Activated CD4-positive, alpha-beta T cell treated with anti-CD3 and anti-CD28 coated beads for 48 hours (primary cell): Measurements from ENCODE around the gene GPR162.
"Not testable (repeated sequence)": the region's sequence is repeated elsewhere in the genome, so short reads cannot be mapped to it uniquely, and the experiment has no call there.

ENCODE experiments used
- DNase-seq: peaks from one replicate; pipeline ENCODE4 v3.0.0-alpha.2; 2020

The GPR162 gene

GRCh38 chr12:6861391-6861790 is 39.8 kb downstream of the GPR162 start:
- no peak for DNase-seq

- DNase-seq: no peak
Measured at GRCh38 chr12:6863033-6863432, 41.4 kb downstream of the GPR162 start.

DNA sequence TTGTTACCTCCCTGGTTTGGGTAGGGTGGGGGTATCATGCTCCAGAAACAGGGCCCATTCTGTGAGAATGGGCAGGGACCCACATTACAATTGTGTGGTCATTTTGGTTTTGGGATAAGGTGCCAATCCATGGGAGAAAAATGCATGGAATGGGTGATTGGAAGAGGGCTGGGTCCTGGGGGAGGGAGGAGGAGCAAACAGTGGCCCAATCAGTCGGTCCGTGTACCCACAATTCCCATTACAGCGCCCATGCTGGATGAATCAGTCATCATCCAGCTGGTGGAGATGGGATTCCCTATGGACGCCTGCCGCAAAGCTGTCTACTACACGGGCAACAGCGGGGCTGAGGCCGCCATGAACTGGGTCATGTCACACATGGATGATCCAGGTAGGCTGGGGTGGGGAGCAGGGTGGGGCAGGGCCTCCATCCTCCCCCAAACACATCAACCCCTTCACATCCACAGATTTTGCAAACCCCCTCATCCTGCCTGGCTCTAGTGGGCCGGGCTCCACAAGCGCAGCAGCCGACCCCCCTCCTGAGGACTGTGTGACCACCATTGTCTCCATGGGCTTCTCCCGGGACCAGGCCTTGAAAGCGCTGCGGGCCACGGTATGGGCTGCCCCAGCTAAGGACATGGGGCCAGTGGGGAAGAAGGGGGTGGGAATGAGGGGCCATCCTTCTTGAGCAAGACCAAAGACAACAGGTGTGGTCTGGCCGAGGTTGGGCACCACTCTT is 42.1 kb downstream of the GPR162 start:
- no peak for DNase-seq

GRCh38 chr12:6865307-6865706 is 43.7 kb downstream of the GPR162 start:
- not testable (repeated sequence) for DNase-seq

GRCh38 chr12:6866163-6866919 is 44.7 kb downstream of the GPR162 start:
- DNase-seq: no peak

DNA sequence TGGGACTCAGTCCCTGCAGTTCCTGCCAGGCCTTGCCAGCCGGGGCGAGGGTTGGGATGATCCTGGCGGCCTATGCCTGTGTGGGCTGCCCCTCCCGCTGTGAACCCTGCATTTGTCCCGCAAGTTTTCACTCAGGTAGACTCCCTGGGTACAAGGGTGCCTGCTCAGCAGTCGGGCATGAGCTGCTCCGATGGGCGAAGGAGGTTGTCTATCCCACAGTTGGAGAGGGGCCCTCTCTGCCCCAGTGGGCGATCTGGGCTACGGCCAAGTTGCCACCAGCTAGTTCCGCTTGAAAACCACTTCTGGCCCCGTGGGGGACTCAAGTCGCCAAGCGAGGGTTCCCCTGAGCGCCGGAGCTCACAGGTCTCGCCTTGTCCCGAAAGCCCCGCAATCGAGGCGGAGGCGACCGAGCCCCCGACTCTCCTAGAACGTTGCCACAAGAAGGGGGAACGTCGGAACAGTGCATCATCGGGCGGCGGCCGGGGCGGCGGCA is 45.3 kb downstream of the GPR162 start:
- DNase-seq: no peak

DNA sequence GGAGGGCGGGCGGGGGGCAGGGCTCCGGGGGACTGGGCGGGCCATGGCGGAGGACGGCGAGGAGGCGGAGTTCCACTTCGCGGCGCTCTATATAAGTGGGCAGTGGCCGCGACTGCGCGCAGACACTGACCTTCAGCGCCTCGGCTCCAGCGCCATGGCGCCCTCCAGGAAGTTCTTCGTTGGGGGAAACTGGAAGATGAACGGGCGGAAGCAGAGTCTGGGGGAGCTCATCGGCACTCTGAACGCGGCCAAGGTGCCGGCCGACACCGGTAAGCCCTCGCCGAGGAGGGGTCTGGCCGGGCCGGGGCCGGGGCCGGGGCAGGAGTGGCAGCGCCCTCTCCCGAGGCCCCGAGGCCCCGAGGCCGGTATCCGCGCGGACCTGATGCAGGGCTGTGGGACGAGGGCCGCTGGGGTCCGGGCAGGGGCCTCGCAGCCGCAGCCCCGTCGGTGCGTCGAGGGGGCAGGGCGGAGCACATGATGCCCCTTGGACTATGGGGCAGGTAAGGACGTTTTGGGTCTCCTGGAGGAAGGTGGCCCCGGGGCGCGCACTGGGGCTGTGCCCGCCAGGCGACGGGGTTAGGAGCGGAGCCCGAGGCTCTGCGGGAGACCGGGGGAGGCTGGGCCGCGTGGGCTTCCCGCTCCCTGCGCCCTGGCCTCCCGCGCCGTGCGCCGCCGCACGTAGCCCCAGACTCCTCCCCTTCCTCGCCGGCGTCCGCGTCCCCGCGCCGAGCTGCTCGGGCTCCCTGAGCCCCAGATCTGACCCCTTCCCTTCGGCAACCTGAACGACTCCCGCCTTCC is 46.0 kb downstream of the GPR162 start, which contains the start of gene TPI1:
Gene TPI1, plus strand, starts transcription at position 119 of the 798 bp plus-strand sequence. Its CDS starts 36 bp downstream, at position 155.
- peak; percentile 84 for DNase-seq

DNA sequence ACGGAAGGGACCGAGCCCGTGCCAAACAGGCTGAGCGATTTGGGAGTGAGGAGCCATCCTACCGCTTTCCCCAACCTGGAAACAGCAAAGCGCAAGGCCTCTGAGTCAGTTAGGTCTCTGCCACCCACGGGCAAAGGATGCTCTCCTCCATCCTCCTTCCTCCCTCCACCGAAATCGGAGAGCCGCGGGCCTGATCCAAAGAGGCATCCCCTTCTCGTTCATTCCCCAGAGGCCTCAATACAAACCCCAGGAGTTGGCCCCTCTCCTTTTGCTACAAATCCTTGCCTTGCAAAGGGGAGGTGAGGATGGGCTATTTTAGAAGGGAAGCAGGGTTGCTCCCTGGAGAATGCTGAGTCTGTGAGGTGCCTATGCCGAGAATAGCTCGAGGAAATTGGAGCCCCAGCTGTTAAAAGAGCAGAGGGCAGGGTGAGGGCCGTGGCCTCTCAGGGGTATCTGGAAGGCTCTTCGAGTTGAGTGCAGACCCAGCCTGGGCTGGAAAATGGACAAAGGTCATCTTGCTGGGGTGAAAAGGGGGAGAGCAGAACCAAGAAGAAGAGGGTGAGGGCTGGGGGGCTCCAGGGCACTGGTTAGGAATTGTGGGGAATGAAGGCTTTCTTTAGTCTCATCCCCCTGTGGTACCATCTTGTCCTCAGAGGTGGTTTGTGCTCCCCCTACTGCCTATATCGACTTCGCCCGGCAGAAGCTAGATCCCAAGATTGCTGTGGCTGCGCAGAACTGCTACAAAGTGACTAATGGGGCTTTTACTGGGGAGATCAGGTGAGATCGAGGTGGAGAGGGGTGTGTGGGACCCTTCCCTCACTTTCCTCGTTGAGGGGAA is 46.8 kb downstream of the GPR162 start:
- DNase-seq: peak; percentile 25

DNA sequence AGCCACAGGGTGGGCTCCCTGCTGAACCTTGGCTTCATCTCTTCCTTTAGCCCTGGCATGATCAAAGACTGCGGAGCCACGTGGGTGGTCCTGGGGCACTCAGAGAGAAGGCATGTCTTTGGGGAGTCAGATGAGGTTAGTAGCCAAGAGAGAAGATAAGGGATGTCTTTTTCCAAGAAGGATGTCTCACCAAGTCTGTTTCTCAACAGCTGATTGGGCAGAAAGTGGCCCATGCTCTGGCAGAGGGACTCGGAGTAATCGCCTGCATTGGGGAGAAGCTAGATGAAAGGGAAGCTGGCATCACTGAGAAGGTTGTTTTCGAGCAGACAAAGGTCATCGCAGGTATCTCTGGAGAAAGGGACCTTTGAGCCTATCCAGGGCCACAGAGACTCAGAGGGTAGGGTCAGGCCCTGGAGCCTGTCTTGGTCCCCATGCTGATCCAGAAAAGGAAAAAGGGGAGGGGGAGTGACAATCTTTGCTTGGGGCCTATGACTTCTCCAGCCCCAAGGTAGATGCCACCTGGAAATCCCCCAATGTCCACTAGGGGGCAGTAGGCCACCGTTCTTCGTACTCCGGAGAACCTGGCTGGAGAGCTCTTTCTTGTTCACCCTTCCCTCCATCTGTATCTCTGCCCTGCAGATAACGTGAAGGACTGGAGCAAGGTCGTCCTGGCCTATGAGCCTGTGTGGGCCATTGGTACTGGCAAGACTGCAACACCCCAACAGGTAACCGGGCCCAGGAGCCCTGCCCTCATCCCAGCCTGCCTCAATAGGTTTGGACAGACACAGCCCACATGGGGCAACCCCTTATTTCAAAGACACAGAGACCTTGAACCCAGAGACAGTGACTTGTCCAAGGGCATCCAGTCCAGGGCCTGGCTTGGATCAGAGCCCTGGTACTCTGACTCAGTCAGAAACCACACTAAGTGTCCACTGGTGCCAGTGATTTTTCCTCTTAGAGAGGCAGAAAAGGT is 47.7 kb downstream of the GPR162 start:
- DNase-seq: peak; percentile 91

- DNase-seq: not testable (repeated sequence)
Measured at GRCh38 chr12:6870304-6870703, 48.7 kb downstream of the GPR162 start.

GRCh38 chr12:6871052-6871957 is 49.7 kb downstream of the GPR162 start:
- DNase-seq: peak; percentile 65

DNA sequence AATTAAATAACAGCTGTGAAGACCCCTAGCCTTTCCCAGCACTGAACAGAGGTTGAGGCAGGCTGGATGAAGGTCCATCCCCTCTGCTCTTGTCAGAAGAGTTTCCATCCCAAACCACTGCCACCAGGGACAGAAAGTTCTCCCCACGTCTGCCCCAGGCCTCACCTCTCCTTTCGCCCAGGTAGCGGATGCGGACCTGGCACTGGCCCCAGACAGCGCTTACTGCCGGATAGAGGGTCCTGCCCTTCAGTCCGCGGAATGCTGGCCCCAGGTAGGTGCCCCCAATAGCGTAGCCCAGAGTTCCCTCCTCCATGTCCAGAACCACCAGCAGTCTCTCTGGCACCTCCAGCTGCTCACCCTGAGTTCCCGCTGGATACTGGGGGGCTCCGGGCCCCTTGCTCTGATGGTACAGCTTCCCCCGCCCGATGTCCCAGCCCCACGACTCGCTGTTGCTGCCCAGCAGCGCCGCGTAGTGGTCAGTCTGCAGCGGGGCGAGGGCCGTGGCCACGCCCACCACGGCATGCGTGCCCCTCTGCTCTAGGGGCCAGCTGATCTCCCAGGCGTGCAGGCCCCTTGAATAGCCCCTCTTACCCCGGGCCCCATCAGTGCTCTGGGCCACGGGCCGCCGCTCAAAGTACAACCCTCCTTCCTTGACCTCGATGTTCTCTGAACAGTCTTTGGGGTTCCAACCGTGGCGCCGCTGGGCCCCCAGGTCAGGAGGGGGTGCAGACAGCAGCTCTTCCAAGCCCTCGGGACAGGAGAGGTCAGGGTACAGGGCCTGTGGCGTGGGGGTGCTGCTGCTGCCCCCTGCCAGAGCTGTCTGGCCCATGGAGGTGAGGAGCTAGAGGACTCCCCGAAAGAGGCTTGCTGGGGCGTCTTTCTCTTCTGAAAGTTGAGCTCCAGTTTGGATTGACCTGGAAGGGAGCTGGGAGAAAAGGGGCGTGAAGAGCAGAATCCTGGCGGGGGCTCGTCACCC is 50.7 kb downstream of the GPR162 start:
- DNase-seq: peak; percentile 90

DNA sequence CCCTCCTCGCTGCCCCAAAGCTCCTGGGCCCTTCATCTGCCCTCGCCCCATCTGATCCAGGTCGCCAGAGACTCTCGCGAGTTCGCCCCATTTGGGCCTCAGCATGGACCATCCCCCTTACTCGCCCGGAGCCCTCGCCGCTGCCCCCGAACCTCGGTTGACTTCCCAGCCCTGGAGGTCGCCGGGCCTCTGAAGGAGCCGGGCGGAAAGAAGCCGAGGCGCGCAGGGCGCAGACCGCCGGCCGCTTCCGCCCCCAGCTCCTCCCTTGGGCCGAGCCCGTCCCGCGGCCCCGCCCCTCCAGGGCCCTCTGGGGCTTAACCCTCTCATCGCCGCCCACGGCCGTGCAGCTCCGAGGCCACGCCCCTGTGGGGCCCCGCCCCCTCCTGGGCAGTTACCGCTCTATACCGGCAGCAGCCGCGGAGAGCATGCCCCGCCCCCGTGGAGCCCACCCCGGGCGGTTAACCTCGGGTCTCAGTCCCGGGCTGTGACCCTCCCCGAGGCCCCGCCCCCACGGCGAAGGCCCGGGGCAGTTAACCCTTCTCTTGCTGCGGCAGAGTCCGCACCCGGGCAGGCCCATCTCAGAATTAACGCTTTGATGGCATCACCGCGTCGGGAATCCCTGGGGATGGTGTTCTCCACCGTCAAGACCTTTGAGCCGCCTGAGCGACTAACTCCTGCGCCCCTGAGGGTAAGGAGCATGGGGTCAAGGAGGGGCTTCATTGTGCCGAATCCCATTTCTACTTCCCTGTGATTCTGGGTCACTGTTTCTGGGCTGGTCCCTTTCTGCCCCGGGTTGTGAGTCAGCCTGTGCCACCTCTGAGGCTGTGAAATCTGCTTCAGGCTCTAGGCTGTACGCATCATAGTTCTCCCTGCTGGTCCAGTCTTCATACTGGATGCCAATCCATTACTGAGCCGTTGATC is 51.7 kb downstream of the GPR162 start, which contains the start of gene SPSB2:
Gene SPSB2, minus strand, starts transcription at position 210 of the 921 bp plus-strand sequence. CDS start 402 bp downstream, outside the sequence.
- peak; percentile 99 for DNase-seq

GRCh38 chr12:6874015-6874368 is 52.4 kb downstream of the GPR162 start:
- DNase-seq: not testable (repeated sequence)
